ENCODE measurements around the gene IFT20. TPM values are rescaled to one million over a fixed set of nuclear protein-coding genes. Genes with fewer than 3 reads are reported as not detected.
"Not testable (repeated sequence)": the region's sequence is repeated elsewhere in the genome, so short reads cannot be mapped to it uniquely, and the experiment has no call there.

Gene IFT20
- polyA plus RNA-seq, 12 donors, result 20.2 to 74.8 (median 37.7) TPM; not detected in 1

DNA sequence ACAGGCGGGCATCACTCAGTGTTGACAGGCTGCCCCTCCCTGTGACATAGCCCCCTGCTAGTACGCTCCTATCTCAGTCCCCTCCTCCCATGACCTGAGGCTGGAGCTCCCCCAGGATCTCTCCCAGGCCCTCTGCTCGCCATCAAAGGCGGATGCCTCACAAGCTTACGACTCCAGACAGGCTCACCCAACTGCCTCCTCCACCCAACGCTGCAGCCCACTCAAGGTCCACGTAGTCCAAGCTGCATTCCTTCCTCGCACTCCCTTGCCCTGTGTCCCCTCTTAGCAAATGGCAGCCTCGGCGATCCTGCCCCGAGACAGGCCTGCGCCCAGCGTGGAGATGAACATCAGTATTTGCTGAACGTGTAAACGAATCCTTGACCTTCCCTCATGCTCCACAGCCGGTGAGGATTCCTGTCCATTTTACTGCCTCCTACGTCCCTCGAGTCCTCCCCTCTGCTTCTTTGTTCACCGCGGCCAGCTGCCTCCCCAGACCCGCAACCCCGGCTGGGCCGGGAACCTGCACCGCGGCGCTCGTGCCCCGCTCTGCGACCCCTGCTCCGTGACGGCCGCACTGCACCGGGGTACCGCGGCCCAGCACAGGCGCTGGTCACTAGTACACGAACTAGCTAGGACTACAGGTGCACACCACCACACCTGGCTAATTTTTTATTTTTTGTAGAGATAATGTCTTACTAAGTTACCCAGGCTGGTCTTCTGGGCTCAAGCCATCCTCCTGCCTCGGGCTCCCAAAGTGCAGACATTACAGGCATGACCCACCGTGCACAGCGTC lies 17.1 kb downstream of the IFT20 start:
- no peak for DNase-seq

DNA sequence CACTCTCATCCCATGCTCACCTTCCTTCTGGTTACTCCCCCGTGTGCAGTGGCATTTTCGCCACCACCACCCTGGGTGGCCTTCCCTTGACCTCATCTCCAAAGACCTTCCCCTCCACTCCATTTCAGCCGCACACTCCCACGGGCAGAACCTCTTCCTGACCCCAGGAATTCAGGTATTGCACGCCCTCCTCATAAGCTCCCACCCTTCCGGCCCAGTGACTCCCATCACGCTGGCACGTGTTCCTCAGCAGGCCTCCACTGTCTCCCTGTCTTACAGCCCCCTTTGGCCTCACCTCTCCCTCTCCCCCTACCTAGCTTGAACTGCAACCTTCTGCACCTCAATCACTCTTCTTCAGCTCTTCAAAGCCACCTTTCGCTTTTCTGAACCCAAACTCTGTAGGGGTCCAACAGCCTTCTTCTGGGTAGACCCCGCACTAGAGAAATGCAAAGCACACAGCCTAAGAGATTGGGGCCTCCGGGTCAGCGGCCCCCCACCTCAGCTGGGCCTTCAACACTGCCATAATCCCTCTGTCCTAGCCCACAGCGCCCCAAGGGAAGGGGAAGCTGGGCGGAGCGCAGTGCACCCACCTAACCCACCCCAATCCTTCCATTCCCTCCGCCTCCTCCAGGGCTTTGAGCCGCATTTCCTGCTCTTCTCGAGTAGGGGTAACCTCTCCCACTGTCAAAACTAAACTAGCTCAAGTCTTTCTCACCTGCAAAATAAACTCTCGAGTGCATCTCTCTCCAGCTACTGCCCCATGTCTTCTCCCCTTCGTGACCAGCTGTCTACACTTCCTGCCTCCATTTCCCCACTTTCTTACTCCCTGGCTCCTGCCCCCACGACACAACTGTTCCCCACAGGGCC lies 17.9 kb downstream of the IFT20 start:
- no peak for DNase-seq

DNA sequence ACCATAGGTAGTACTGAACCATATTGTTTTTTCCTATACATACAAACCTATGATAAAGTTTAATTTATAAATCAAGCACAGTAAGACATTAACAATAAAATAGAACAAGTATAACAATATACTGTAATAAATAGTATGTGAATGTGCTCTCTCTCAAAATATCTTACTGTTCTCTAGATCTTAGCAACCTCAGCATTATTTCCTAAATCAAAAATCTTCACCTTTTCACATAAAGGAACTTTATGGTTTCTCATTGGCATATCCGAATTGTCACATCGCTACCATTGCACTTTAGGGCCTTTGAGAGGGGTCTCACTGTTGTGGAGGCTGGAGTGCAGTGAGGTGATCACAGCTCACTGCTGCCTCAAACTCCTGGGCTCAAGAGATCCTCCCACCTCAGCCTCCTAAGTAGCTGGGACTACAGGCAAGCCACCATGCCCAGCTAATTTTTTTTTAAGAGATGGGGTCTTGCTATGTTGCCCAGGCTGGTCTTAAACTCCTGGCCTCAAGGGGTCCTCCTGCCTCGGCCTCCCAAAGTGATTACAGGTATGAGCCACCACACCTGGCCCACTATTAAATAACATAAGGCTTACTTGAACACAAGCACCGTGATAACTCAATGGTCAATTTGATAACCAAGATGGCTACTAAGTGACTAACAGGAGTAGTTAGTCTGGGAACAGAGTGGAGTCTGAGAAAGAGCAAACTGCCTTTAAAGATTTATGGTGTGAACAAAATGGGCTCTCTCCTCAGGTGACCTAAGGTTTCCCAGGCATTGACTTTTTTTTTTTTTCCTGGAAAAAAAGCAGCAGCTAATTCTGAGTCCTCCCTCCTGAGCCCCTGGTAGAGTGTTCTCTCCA lies 19.2 kb downstream of the IFT20 start:
- no peak for DNase-seq

DNA sequence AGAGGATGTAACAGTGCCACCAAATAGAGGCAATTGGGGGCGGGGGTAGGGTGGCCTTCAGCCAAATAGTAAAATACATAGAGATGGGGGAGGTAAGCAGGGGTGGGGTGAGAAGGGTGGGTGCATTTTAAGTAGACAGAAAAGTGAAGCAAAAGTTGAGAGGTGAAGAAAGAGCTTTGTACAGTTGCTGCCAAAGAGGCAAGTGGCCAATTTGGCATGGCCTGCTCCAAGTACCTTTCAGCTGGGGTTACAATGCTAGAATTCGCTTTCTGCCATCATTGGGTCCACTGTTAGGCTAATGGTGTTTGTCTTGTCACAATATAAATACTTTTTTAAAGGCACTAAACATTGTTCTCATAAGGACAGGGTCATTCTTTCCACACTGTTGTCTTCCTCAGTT lies 21.4 kb downstream of the IFT20 start:
- DNase-seq, result no peak

DNA sequence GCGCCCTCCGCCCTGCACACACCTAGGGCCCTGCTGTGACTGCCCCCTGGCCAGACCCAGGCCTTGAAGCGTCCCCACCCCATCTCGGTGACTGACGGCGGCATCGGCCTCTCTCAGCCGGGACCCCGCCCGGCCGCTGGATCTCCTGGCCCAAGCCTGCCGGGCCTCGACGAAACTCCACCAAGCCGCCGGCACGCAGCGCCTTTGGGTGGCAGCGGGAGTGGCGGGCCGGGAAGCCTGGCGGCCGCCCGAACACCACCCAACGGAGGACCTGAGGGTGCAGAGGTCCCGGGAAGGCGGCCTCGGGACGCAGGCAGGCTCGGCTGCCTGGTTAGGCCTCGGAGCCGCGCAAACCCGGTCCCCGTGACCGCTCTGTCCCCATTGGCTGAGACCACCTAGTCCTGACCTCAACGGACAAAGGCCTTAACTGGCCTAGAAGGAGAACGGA lies 28.3 kb downstream of the IFT20 start:
- no peak for DNase-seq

DNA sequence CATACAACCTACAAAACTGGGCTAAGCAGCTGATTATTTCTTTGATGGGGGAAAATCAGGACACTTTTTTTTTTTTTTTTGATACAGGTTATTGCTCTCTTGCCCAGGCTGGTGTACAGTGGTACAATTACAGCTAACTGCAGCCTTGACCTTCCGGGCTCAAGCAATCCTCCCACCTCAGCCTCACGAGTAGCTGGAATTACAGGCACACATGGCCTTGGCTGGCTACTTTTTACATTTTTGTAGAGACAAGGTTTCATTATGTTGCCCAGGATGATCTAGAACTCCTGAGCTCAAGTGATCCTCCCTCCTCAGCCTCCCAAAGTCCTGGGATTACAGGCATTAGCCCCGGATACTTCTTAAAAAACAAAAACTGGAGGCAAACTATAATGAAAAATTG lies 36.8 kb downstream of the IFT20 start:
- DNase-seq, result no peak

DNA sequence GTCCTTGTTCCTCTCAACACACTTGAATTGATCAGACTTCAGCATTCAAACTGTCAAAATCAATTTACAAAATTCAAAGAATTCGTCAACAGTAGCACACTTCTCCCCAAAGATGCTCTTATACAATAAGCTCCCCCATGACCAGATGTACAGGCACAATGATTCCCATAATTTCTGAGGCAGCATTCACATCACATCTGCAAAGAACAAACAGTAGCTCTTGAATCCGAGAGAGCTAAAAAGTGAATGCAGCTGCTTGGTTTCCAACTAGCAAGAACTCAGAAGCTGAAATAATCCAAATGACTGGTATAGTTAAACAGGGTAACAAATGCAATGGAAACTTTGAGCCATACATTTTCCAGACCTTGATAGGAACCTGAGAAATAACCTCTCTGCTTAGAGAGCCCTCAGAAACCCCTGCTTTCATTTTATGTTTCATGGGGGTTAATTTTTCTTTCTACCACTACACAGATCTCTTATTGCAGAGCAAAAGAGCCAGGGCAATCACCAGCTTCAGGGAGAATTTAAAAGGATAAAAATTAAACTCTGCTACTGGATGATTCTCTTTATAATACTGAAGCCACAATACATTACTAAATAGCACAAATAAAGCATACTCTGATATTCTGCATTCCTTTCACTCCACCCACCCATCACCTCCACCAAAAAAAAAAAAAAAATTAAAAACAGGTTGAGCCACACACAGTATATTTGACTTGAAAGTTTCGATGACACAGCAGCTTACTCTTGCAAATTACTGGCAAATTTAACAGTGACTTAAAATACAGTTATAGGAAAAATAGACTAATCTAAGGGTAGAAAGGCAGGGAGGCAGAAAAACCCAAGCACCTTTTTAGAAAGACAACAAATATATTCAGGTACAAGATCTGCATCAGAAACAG lies 39.3 kb downstream of the IFT20 start:
- no peak for DNase-seq

DNA sequence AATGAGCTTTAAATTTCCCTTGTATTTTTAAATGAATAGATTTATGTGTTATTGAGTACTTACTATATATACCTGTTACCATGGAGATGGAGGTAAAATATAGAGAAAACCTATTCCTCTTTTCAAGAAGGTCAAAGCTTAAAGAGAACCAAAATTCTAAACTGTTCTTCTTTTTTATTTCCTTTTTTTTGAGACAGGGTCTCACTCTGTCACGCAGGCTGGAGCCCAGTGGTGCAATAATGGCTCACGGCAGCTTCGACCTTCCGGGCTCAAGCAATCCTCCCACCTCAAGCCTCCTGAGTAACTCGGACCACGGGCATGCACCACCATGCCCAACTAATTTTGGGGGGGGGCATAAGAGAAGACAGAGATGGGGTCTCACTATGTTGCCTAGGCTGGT lies 41.3 kb downstream of the IFT20 start:
- no peak for DNase-seq

DNA sequence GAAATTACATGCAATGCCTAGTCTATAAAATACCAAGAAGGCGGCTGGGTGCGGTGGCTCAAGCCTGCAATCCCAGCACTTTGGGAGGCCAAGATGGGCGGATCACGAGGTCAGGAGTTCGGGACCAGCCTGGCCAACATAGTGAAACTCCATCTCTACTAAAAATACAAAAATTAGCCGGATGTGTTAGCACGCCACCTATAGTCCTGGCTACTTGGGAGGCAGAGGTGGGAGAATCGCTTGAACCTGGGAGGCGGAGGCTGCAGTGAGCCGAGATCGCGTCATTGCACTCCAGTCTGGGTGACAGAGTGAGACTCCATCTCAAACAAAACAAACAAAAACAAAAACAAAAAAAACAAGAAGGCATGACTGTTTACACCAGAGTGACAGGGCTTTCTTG lies 42.4 kb downstream of the IFT20 start:
- not testable (repeated sequence) for DNase-seq

DNA sequence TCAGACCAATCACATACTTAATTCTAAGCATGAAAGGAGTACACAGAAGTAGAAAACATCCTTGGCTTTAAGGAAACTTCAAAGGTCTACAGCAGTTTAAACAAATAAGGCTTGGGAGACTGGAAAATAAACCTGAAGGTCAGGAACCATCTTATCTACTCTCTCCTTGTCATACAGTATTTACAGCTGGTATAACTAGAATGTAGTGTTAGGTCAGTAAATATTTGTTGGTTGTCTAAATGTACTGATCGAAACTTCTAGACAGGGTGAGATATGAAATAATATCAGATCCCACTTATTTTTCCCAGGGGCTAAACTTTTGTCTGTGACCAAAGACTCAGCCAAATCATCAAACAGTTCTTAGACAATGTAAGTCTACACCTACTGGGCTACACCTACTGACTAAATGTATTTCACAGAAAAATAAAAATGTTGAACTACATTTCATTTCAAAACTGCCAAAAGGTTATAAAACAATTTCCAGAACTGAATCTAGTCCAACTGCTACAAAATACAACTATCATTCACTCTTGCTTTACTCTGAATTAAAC lies 43.4 kb downstream of the IFT20 start:
- no peak for DNase-seq

DNA sequence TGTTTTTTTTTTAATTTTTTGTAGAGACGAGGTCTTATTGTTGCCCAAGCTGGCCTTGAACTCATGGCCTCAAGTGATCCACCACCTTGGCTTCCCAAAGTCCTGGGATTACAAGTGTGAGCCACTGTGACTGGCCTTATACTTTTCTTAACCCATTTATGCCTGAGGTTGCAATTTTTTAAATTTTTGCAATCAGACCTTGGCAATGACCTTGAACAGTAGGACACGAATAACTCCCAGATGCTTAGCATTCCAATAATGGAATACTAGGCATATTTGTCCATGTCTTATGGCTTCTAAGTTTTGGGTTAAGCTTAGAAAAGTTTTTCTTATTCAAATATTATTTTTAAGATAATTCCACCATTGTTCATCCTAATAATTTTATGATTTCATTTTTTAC lies 44.6 kb downstream of the IFT20 start:
- DNase-seq, result no peak

DNA sequence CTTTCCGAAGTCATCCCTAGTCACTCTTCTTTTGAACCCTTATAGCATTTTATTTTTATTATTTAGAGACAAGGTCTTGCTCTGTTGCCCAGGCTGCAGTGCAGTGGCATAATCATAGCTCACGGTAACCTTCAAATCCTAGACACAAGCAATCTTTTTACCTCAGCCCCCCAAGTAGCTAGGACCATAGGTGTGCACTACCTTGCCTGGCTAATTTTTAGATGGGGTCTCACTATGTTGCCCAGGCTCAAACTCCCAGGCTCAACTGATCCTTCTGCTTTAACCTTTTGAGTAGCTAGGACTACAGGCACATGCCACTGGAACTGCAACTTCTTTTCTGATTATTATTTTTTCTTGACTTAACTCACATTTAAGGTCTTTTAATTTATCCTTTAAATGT lies 49.3 kb downstream of the IFT20 start:
- no peak for DNase-seq

DNA sequence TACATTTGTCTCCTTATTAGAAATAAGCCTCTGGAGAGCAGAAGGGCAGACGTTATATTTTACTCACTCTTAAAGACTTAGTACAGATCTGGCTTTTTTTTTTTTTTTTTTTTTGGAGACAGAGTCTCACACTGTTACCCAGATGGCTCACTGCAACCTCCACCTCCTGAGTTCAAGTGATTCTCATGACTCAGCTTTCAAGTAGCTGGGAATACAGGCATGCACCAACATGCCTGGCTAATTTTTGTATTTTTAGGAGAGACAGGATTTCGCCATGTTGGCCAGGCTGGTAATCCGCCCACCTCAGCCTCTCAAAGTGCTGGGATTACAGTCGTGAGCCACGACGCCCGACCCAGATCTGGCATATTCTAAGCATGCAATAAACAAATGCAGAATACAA lies 52.7 kb downstream of the IFT20 start:
- no peak for DNase-seq

DNA sequence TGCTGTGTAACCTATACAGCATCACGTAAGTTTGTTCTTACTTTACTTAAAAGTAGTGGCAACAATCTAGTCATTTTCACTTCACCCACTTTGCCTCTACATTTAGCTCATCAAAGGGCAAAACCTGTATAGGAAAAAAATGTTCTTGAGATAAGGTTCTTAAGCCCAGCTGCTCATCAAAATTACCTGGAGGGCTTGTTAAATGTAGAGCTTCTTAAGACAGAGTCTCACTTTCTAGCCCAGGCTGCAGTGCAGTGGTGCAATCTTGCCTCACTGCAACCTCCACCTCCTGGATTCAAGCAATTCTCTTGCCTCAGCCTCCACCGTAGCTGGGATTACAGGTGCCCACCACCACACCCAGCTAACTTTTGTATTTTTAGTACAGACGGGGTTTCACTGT lies 54.4 kb downstream of the IFT20 start:
- DNase-seq, result no peak

DNA sequence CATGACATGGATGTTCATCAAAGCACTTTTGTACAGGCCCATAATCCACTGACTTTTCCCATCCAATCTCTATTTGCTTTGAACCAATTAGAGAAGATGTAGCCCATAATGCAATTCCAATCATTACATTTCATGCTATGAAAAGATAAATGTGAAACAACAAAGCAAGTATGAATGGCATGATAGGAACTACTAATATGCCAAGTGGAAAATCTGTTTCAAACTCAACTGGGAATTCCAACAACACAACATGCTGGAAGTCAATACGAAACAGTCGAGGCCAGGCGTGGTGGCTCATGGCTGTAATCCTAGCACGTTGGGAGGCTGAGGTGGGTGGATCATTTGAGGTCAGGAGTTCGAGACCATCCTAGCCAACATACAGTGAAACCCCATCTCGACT lies 55.9 kb downstream of the IFT20 start:
- DNase-seq, result no peak

Other genes with a start within 250 kb of the IFT20 start
- 10 to 100 TPM in 11 of 12 donors, not detected in 1; 14.9 to 50.2 (median 21.7) TPM for gene TMEM97, start 16.3 kb downstream of the IFT20 start, polyA plus RNA-seq (ENCODE audit: insufficient read length in 12 of 12)
- gene TNFAIP1, start 289 bp upstream of the IFT20 start, polyA plus RNA-seq (ENCODE audit: insufficient read length in 12 of 12), result 10 to 100 TPM in 11 of 12 donors, not detected in 1; 28.3 to 40.3 (median 32.2) TPM
- gene POLDIP2, start 22.1 kb upstream of the IFT20 start, polyA plus RNA-seq (ENCODE audit: insufficient read length in 12 of 12), result 10 to 100 TPM in 11 of 12 donors, not detected in 1; 30.2 to 63.0 (median 57.6) TPM
- gene SEBOX, start 29.7 kb upstream of the IFT20 start, polyA plus RNA-seq (ENCODE audit: insufficient read length in 12 of 12), result not detected
- gene VTN, start 34.8 kb upstream of the IFT20 start, polyA plus RNA-seq (ENCODE audit: insufficient read length in 12 of 12), result 10 to 100 TPM in 1 of 12 donors, 1 to 10 TPM in 2, under 1 TPM in 7, not detected in 2; 0.34 to 13.8 (median 0.63) TPM
- gene SARM1, start 36.2 kb upstream of the IFT20 start, polyA plus RNA-seq (ENCODE audit: insufficient read length in 12 of 12), result 10 to 100 TPM in 1 of 12 donors, 1 to 10 TPM in 10, not detected in 1; 4.3 to 21.5 (median 5.4) TPM
- gene SLC46A1, start 70.7 kb upstream of the IFT20 start, polyA plus RNA-seq (ENCODE audit: insufficient read length in 12 of 12), result 10 to 100 TPM in 3 of 12 donors, 1 to 10 TPM in 8, not detected in 1; 6.3 to 10.2 (median 9.0) TPM
- 10 to 100 TPM in 1 of 12 donors, under 1 TPM in 1, not detected in 10; 0.12 to 18.2 TPM for gene SLC13A2, start 138.2 kb upstream of the IFT20 start, polyA plus RNA-seq (ENCODE audit: insufficient read length in 12 of 12)
- 10 to 100 TPM in 1 of 12 donors, 1 to 10 TPM in 2, under 1 TPM in 1, not detected in 8; 0.13 to 10.7 (median 2.1) TPM for gene FOXN1, start 170.9 kb upstream of the IFT20 start, polyA plus RNA-seq (ENCODE audit: insufficient read length in 12 of 12)
- 10 to 100 TPM in 11 of 12 donors, not detected in 1; 10.0 to 35.2 (median 14.3) TPM for gene UNC119, start 217.2 kb upstream of the IFT20 start, polyA plus RNA-seq (ENCODE audit: insufficient read length in 12 of 12)
- 10 to 100 TPM in 11 of 12 donors, not detected in 1; 35.5 to 66.0 (median 45.0) TPM for gene PIGS, start 236.1 kb upstream of the IFT20 start, polyA plus RNA-seq (ENCODE audit: insufficient read length in 12 of 12)
- gene ALDOC, start 241.4 kb upstream of the IFT20 start, polyA plus RNA-seq (ENCODE audit: insufficient read length in 12 of 12), result 1 to 10 TPM in 9 of 12 donors, under 1 TPM in 1, not detected in 2; 0.85 to 7.5 (median 2.1) TPM

All from muscle of arm (tissue), 12 donors.